ENCODE data around the gene FOXO6. TPM values are rescaled to one million over a fixed set of nuclear protein-coding genes. Genes with fewer than 3 reads are reported as not detected.
"Not testable (repeated sequence)": the region's sequence is repeated elsewhere in the genome, so short reads cannot be mapped to it uniquely, and the experiment has no call there.

Gene FOXO6
- total RNA-seq, 1 experiment from 2014 or later = 0.80 TPM

- no peak for DNase-seq (ENCODE audit: low read depth)
Measured at GRCh38 chr1:41328780-41329640, 32.2 kb upstream of the FOXO6 start.

- no peak for DNase-seq (ENCODE audit: low read depth)
Measured at GRCh38 chr1:41329662-41330587, 31.3 kb upstream of the FOXO6 start.

- DNase-seq (ENCODE audit: low read depth) = no peak
Measured at GRCh38 chr1:41330588-41331545, 30.4 kb upstream of the FOXO6 start.

- no peak for DNase-seq (ENCODE audit: low read depth)
Measured at GRCh38 chr1:41331546-41331917, 29.7 kb upstream of the FOXO6 start.

- DNase-seq (ENCODE audit: low read depth) = not testable (repeated sequence)
Measured at GRCh38 chr1:41332161-41332560, 29.1 kb upstream of the FOXO6 start.

GRCh38 chr1:41333146-41333784, 28.0 kb upstream of the FOXO6 start:
- peak; percentile 80 for DNase-seq (ENCODE audit: low read depth)

GRCh38 chr1:41338820-41339219, 22.4 kb upstream of the FOXO6 start:
- DNase-seq (ENCODE audit: low read depth) = no peak

- no peak for DNase-seq (ENCODE audit: low read depth)
Measured at GRCh38 chr1:41340655-41341364, 20.4 kb upstream of the FOXO6 start.

GRCh38 chr1:41341365-41341683, 19.9 kb upstream of the FOXO6 start:
- no peak for DNase-seq (ENCODE audit: low read depth)

GRCh38 chr1:41341772-41342562, 19.3 kb upstream of the FOXO6 start:
- no peak for DNase-seq (ENCODE audit: low read depth)

- no peak for DNase-seq (ENCODE audit: low read depth)
Measured at GRCh38 chr1:41342774-41343355, 18.4 kb upstream of the FOXO6 start.

GRCh38 chr1:41343790-41344699, 17.2 kb upstream of the FOXO6 start:
- peak; percentile 34 for DNase-seq (ENCODE audit: low read depth)

- no peak for DNase-seq (ENCODE audit: low read depth)
Measured at GRCh38 chr1:41344708-41345159, 16.5 kb upstream of the FOXO6 start.

GRCh38 chr1:41345434-41346075, 15.7 kb upstream of the FOXO6 start:
- DNase-seq (ENCODE audit: low read depth) = no peak

GRCh38 chr1:41347276-41347675, 14.0 kb upstream of the FOXO6 start:
- DNase-seq (ENCODE audit: low read depth) = no peak

GRCh38 chr1:41348394-41348793, 12.8 kb upstream of the FOXO6 start:
- no peak for DNase-seq (ENCODE audit: low read depth)

- no peak for DNase-seq (ENCODE audit: low read depth)
Measured at GRCh38 chr1:41349361-41350054, 11.7 kb upstream of the FOXO6 start.

Data from Daoy (cell line).